GM21360 (cell line): ENCODE data around the gene HOXA5.

Experiments used
- ATAC-seq: cut with Tn5 transposase; IDR thresholded peaks from one replicate; pipeline ENCODE4 v1.9.1; 2021; ENCODE audit warnings: mild to moderate bottlenecking, moderate library complexity; ENCODE audit not compliant: unreplicated experiment

The HOXA5 gene

GRCh38 chr7:27143023-27143949, at the start of gene HOXA5:
Gene HOXA5 (minus strand): TSS chr7:27143681. CDS start chr7:27143607, 74 bp downstream.
- no peak for ATAC-seq

GRCh38 chr7:27192546-27193334, 49.3 kb upstream of the HOXA5 start:
- no peak for ATAC-seq

- no peak for ATAC-seq
Observed at GRCh38 chr7:27191833-27192545, 48.5 kb upstream of the HOXA5 start.

GRCh38 chr7:27191161-27191731, 47.8 kb upstream of the HOXA5 start:
- no peak for ATAC-seq

- no peak for ATAC-seq
Observed at GRCh38 chr7:27189997-27190748, 46.7 kb upstream of the HOXA5 start.

GRCh38 chr7:27189295-27189996, 46.0 kb upstream of the HOXA5 start:
- ATAC-seq: no peak

- ATAC-seq: no peak
Observed at GRCh38 chr7:27188386-27189294, 45.2 kb upstream of the HOXA5 start.

- ATAC-seq: no peak
Observed at GRCh38 chr7:27187475-27188385, 44.2 kb upstream of the HOXA5 start.

GRCh38 chr7:27186668-27187474, 43.4 kb upstream of the HOXA5 start:
- no peak for ATAC-seq

GRCh38 chr7:27185854-27186667, 42.6 kb upstream of the HOXA5 start:
- ATAC-seq: no peak

- ATAC-seq: no peak
Observed at GRCh38 chr7:27185013-27185853, 41.8 kb upstream of the HOXA5 start, which contains the start of gene HOXA11. Gene HOXA11 (minus strand): TSS chr7:27185232. CDS start chr7:27185144, 88 bp downstream.

GRCh38 chr7:27184337-27185012, 41.0 kb upstream of the HOXA5 start:
- no peak for ATAC-seq

- no peak for ATAC-seq
Observed at GRCh38 chr7:27183682-27184336, 40.3 kb upstream of the HOXA5 start.
